Measurements from ENCODE around the gene KCNT1.

DNA sequence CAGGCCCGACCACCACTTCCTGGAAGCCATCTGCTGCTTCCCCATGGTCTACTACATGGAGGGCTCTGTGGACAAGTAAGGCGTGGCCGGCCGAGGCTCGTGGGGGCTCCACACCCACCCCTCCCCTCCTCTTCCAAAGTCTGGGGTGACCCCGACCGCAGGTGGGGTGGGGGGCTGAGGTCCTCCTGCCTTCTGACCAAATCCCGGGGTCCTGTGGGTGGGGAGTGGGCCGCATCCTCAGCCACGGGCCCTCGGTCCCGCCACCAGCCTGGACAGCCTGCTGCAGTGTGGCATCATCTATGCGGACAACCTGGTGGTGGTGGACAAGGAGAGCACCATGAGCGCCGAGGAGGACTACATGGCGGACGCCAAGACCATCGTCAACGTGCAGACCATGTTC lies 76.4 kb downstream of the KCNT1 start:
- TF ChIP-seq, protein P1, sequence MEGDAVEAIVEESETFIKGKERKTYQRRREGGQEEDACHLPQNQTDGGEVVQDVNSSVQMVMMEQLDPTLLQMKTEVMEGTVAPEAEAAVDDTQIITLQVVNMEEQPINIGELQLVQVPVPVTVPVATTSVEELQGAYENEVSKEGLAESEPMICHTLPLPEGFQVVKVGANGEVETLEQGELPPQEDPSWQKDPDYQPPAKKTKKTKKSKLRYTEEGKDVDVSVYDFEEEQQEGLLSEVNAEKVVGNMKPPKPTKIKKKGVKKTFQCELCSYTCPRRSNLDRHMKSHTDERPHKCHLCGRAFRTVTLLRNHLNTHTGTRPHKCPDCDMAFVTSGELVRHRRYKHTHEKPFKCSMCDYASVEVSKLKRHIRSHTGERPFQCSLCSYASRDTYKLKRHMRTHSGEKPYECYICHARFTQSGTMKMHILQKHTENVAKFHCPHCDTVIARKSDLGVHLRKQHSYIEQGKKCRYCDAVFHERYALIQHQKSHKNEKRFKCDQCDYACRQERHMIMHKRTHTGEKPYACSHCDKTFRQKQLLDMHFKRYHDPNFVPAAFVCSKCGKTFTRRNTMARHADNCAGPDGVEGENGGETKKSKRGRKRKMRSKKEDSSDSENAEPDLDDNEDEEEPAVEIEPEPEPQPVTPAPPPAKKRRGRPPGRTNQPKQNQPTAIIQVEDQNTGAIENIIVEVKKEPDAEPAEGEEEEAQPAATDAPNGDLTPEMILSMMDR (IDR thresholded peaks at IDR 0.05; ENCODE audit: poor library complexity): no peak
- TF ChIP-seq EZH2 (IDR thresholded peaks at IDR 0.05; ENCODE audit: borderline replicate concordance): no peak
- no peak for TF ChIP-seq EZH2phosphoT487 (IDR thresholded peaks at IDR 0.05; ENCODE audit: low read depth, severe bottlenecking, unreplicated experiment)

All from hepatocyte (in vitro differentiated cells).